Adrenal gland (tissue), 12 donors: ENCODE results near the gene B3GNT8. TPM values are rescaled to one million over a fixed set of nuclear protein-coding genes. Genes with fewer than 3 reads are reported as not detected.
"Not testable (repeated sequence)": the region's sequence is repeated elsewhere in the genome, so short reads cannot be mapped to it uniquely, and the experiment has no call there.

Experiments
- DNase-seq, 7 donors: peaks; one replicate each; pipeline ENCODE4 v3.0.0-alpha.2; 2019 to 2020
- H3K27ac ChIP-seq, 5 donors: fragments of 200-600 bp; sonication (generic) in 4 of 5; 1 replicate in 3 of 5; 2 replicates in 2 of 5; pipeline versions ENCODE4 v1.5.1 to v1.8.0; 2016 to 2020; ENCODE audit warnings: mild to moderate bottlenecking in 1 of 5
- H3K27me3 ChIP-seq: fragments of 200-600 bp; 2 replicates; pipeline ENCODE4 v1.8.0; 2021
- H3K36me3 ChIP-seq, 2 donors: fragments of 200-600 bp; replicated peaks in 1 of 2; 1 replicate in 1 of 2; 2 replicates in 1 of 2; pipeline versions ENCODE4 v1.5.1 to v1.8.0; 2018 to 2022
- H3K4me1 ChIP-seq, 2 donors: fragments of 200-600 bp; replicated peaks in 1 of 2; 1 replicate in 1 of 2; 2 replicates in 1 of 2; pipeline versions ENCODE4 v1.5.1 to v1.8.0; 2018 to 2021
- H3K4me3 ChIP-seq, 4 donors: fragments of 200-600 bp; sonication (generic) in 3 of 4; one replicate each; pipeline ENCODE4 v1.5.1; 2016 to 2018
- H3K9me3 ChIP-seq, 3 donors: fragments of 200-600 bp; sonication (generic) in 1 of 3; replicated peaks in 1 of 3; 1 replicate in 2 of 3; 2 replicates in 1 of 3; pipeline versions ENCODE4 v1.5.1 to v1.8.0; 2016 to 2021
- CTCF ChIP-seq, 6 experiments: fragments of 450-650 bp in 4 of 6; fragments of 200-600 bp in 2 of 6; sonication (generic) in 1 of 6; IDR thresholded peaks; 1 replicate in 5 of 6; 2 replicates in 1 of 6; pipeline versions ENCODE4 v1.5.1 to v1.8.0; 2016 to 2021; ENCODE audit warnings: antibody characterized with exemption in 6 of 6, mild to moderate bottlenecking in 2 of 6, moderate library complexity in 1 of 6
- POLR2A ChIP-seq, 2 donors: fragments of 450-650 bp; IDR thresholded peaks; one replicate each; pipeline ENCODE4 v1.6.1; 2017; ENCODE audit warnings: antibody characterized with exemption in 2 of 2, mild to moderate bottlenecking in 2 of 2, moderate library complexity in 1 of 2
- WGBS, 4 donors: extraction: QIAGEN DNeasy Blood & Tissue Kit in 2 of 4; methylation state at CpG; one replicate each; pipeline versions ENCODE4 v1.1.5 to v1.1.7; 2013 to 2017; 5-methylcytosine and 5-hydroxymethylcytosine counted together
- intact Hi-C, 2 donors: fragments of 100-400 bp; cut with DNase I; formaldehyde crosslinking; loops; one replicate each; pipeline versions ENCODE4 v1.14.1 to v1.15.0; 2022 to 2023
- polyA plus RNA-seq, 3 donors: library from polyadenylated mRNA; stranded (reverse); fragments of 200-250 nt in 2 of 3; fragments of 350-450 nt in 1 of 3; fragmentation: Illumina TruSeq in 1 of 3; extraction: RNeasy Lipid Tissue Mini Kit (QIAGEN cat#74804) in 1 of 3; gene quantifications; one replicate each; pipeline ENCODE4 v1.2.3, GENCODE V29; 2013 to 2014
- total RNA-seq, 9 donors: library from RNA; depleted of rRNA in 4 of 9; stranded (reverse); fragments of >200 nt in 4 of 9; fragments of 120-200 nt in 1 of 9; fragmentation: NEBNext Ultra II Directional in 1 of 9; extraction: Animal tissue kit (Norgen Biotek cat#: 25700) in 1 of 9; gene quantifications; one replicate each; pipeline versions ENCODE4 v1.1.0 to v1.2.4, GENCODE V29; 2013 to 2023
- donor health status: healthy with polysubstance abuse.
- donor health status: Bipolar disorder and iron deficiency.
- donor health status: DM: yes; HTN: yes; CAD: no.
- donor health status: DM: no; HTN: no; CAD: no.
- donor health status: DM: no; HTN: no; CAD: no.
- donor health status: DM: yes; HTN: yes; CAD: no.

Gene B3GNT8
- total and polyA plus RNA-seq, 12 donors: 0.15 to 6.5 (median 2.0) TPM

- H3K36me3 ChIP-seq: peaks cover 0 to 11% of the 10 kb centered on the region in 2 donors
- intact Hi-C loops: loop anchor here in 1 of 2 donors (10.0 kb wide), 1 partner anchor 95 kb away; no protein-coding TSS in a partner anchor
- DNase-seq: peak; percentile 92 to 99 (median 99)
These were observed 12.5 kb upstream of the B3GNT8 start, which contains the start of gene DMAC2 for GRCh38 chr19:41439441-41440222. TSS of gene DMAC2 (minus strand) at chr19:41439912. CDS start at chr19:41439899, 13 bp downstream.

GRCh38 chr19:41437944-41438574, 10.9 kb upstream of the B3GNT8 start:
- intact Hi-C loops: no loop called here
- WGBS, 4 donors: 90 to 95% (median 92%) methylated on average over 5 to 7 of the region's 7 CpGs
- Histone ChIP-seq H3K27me3 (no peaks in the 10 kb centered on the region), H3K9me3 (no peaks in the 10 kb centered on the region), H3K36me3 (peaks cover 0 to 14% of the 10 kb centered on the region in 2 donors), H3K27ac (no peak overlapping the region), H3K4me3 (no peak overlapping the region), H3K4me1 (peaks cover 5 to 13% of the 10 kb centered on the region in 2 donors)
- DNase-seq: peak in 1 of 7 donors; percentile 15
- TF ChIP-seq POLR2A (IDR thresholded peaks at IDR 0.05) (no peak), CTCF (IDR thresholded peaks at IDR 0.05) (no peak)

More at GRCh38 chr19:41439441-41440222, 12.5 kb upstream of the B3GNT8 start, which contains the start of gene DMAC2:
- no peaks in the 10 kb centered on the region for H3K9me3 ChIP-seq
- H3K4me3 ChIP-seq: peak within 1 kb of the TSS; percentile 59 to 96 (median 77)
- WGBS, 4 donors: 1% methylated on average over 38 to 40 of the region's 40 CpGs
- TF ChIP-seq POLR2A (IDR thresholded peaks at IDR 0.05) (peak; percentile 27 to 89), CTCF (IDR thresholded peaks at IDR 0.05) (peak in 4 of 6 experiments; percentile 30 to 37 (median 34))
- H3K27ac ChIP-seq: peak within 1 kb of the TSS; percentile 75 to 97 (median 93)
- no peaks in the 10 kb centered on the region for H3K27me3 ChIP-seq
- peaks cover 5 to 13% of the 10 kb centered on the region in 2 donors for H3K4me1 ChIP-seq

- TF ChIP-seq CTCF (IDR thresholded peaks at IDR 0.05) (no peak), POLR2A (IDR thresholded peaks at IDR 0.05) (no peak)
- no peak for DNase-seq
- no peak overlapping the region for H3K27ac ChIP-seq
- H3K27me3 ChIP-seq: no peaks in the 10 kb centered on the region
- no peak overlapping the region for H3K4me3 ChIP-seq
- intact Hi-C loops: no loop called here
- peaks cover 0 to 17% of the 10 kb centered on the region in 2 donors for H3K36me3 ChIP-seq
- peaks cover 5 to 19% of the 10 kb centered on the region in 2 donors for H3K4me1 ChIP-seq
- H3K9me3 ChIP-seq: no peaks in the 10 kb centered on the region
These were observed 9.4 kb upstream of the B3GNT8 start for GRCh38 chr19:41436674-41436951.

- no peaks in the 10 kb centered on the region for H3K9me3 ChIP-seq
- no peak overlapping the region for H3K27ac ChIP-seq
- H3K27me3 ChIP-seq: no peaks in the 10 kb centered on the region
- peaks cover 5 to 24% of the 10 kb centered on the region in 2 donors for H3K4me1 ChIP-seq
- peak in 2 of 7 donors; percentile 14 to 19 for DNase-seq
- 93 to 97% (median 94%) methylated on average over 16 to 19 of the region's 19 CpGs for WGBS, 4 donors
- TF ChIP-seq POLR2A (IDR thresholded peaks at IDR 0.05): no peak
- no peak for TF ChIP-seq CTCF (IDR thresholded peaks at IDR 0.05)
- intact Hi-C loops: no loop called here
- H3K36me3 ChIP-seq: peaks cover 0 to 17% of the 10 kb centered on the region in 2 donors
- H3K4me3 ChIP-seq: no peak overlapping the region
These were observed 8.9 kb upstream of the B3GNT8 start for GRCh38 chr19:41435936-41436673.

- intact Hi-C loops, H3K4me3 ChIP-seq, H3K27me3 ChIP-seq, H3K9me3 ChIP-seq, H3K27ac ChIP-seq: not testable (repeated sequence)
- WGBS, 4 donors: 94 to 97% (median 95%) methylated on average over 11 of the region's 11 CpGs
- peaks cover 0 to 17% of the 10 kb centered on the region in 2 donors for H3K36me3 ChIP-seq
- H3K4me1 ChIP-seq: peaks cover 5 to 25% of the 10 kb centered on the region in 2 donors
- peak in 1 of 7 donors; percentile 17 for DNase-seq
These were observed 8.2 kb upstream of the B3GNT8 start for GRCh38 chr19:41435376-41435775.
